HepG2 (cell line): ENCODE data around the gene ANKRD40. TPM values are rescaled to one million over a fixed set of nuclear protein-coding genes. Genes with fewer than 3 reads are reported as not detected.

Source experiments
- CREB1 ChIP-seq, 2 experiments: fragments of 450-650 bp in 1 of 2; IDR thresholded peaks; 2 replicates each; pipeline ENCODE4 v1.6.1; 2016 to 2017; ENCODE audit warnings: control low read depth in 1 of 2, mild to moderate bottlenecking in 1 of 2, missing compliant biosample characterization in 1 of 2, missing genetic modification characterization in 1 of 2
- FOXA3 ChIP-seq: IDR thresholded peaks from 2 replicates; pipeline ENCODE4 v1.6.1; 2016; ENCODE audit warnings: missing genetic modification reagents, missing compliant biosample characterization
- FOXP1 ChIP-seq, 2 experiments: fragments of 450-650 bp in 1 of 2; IDR thresholded peaks; 2 replicates each; pipeline ENCODE4 v1.6.1; 2017 to 2018; ENCODE audit warnings: antibody characterized with exemption in 1 of 2
- HMG20A ChIP-seq: IDR thresholded peaks from 2 replicates; pipeline ENCODE4 v1.6.1; 2016; ENCODE audit warnings: borderline replicate concordance
- HNF4A ChIP-seq: sonication (generic); formaldehyde crosslinking; IDR thresholded peaks from 2 replicates; pipeline ENCODE4 v1.4.0; 2020; ENCODE audit warnings: missing genetic modification reagents
- KDM5A ChIP-seq: fragments of 200-600 bp; sonication (generic); IDR thresholded peaks from 2 replicates; pipeline ENCODE4 v1.7.0; 2018; ENCODE audit warnings: antibody characterized with exemption, mild to moderate bottlenecking, low read length, borderline replicate concordance
- KMT2B ChIP-seq: IDR thresholded peaks from 2 replicates; pipeline ENCODE4 v1.6.1; 2016; ENCODE audit warnings: missing genetic modification reagents, missing compliant biosample characterization
- NFIB ChIP-seq: sonication (generic); formaldehyde crosslinking; IDR thresholded peaks from 2 replicates; pipeline ENCODE4 v1.9.0; 2021; ENCODE audit warnings: missing genetic modification reagents, mild to moderate bottlenecking, borderline replicate concordance
- PHF5A ChIP-seq: IDR thresholded peaks from one replicate; pipeline ENCODE4 v1.6.1; 2018; ENCODE audit warnings: low read depth, missing genetic modification reagents; ENCODE audit not compliant: unreplicated experiment
- PPARG ChIP-seq: conservative IDR thresholded peaks from 2 replicates; pipeline ENCODE4 v1.6.1; 2016; ENCODE audit warnings: missing biosample characterization, missing genetic modification reagents
- RFXAP ChIP-seq: sonication (generic); formaldehyde crosslinking; IDR thresholded peaks from 2 replicates; pipeline ENCODE4 v1.4.0; 2020; ENCODE audit warnings: missing genetic modification reagents, borderline replicate concordance
- SIX1 ChIP-seq: sonication (generic); formaldehyde crosslinking; IDR thresholded peaks from 2 replicates; pipeline ENCODE4 v1.4.0; 2020; ENCODE audit warnings: missing genetic modification reagents, borderline replicate concordance
- SNAPC4 ChIP-seq: sonication (generic); formaldehyde crosslinking; IDR thresholded peaks from 2 replicates; pipeline ENCODE4 v1.4.0; 2020; ENCODE audit warnings: mild to moderate bottlenecking, missing genetic modification reagents
- SP140L ChIP-seq: sonication (generic); formaldehyde crosslinking; IDR thresholded peaks from 2 replicates; pipeline ENCODE4 v1.4.0; 2020; ENCODE audit warnings: missing genetic modification reagents, borderline replicate concordance
- TCF7 ChIP-seq: sonication (generic); IDR thresholded peaks from 2 replicates; pipeline ENCODE4 v1.6.1; 2016; ENCODE audit warnings: antibody characterized with exemption, low read depth
- TFE3 ChIP-seq: IDR thresholded peaks from 2 replicates; pipeline ENCODE4 v1.6.1; 2016
- ZFP37 ChIP-seq: sonication (generic); formaldehyde crosslinking; IDR thresholded peaks from 2 replicates; pipeline ENCODE4 v1.4.0; 2020; ENCODE audit warnings: missing genetic modification reagents, borderline replicate concordance
- ZNF362 ChIP-seq: sonication (generic); formaldehyde crosslinking; IDR thresholded peaks from 2 replicates; pipeline ENCODE4 v1.4.0; 2020; ENCODE audit warnings: missing genetic modification reagents, mild to moderate bottlenecking, borderline replicate concordance
- ZNF382 ChIP-seq: sonication (generic); formaldehyde crosslinking; IDR thresholded peaks from 2 replicates; pipeline ENCODE4 v1.5.0; 2020; ENCODE audit warnings: missing genetic modification reagents, mild to moderate bottlenecking, borderline replicate concordance
- ZNF550 ChIP-seq: sonication (generic); formaldehyde crosslinking; IDR thresholded peaks from 2 replicates; pipeline ENCODE4 v1.4.0; 2020; ENCODE audit warnings: mild to moderate bottlenecking, missing genetic modification reagents, borderline replicate concordance
- ZSCAN9 ChIP-seq: IDR thresholded peaks from 2 replicates; pipeline ENCODE4 v1.6.1; 2016; ENCODE audit warnings: borderline replicate concordance
- polyA plus RNA-seq, 8 experiments: library from polyadenylated mRNA; depleted of rRNA in 3 of 8; stranded (reverse) in 7 of 8; unstranded in 1 of 8; fragments of >200 nt; fragmentation: Illumina TruSeq in 4 of 8; extraction: Trizol in 4 of 8; gene quantifications; 2 replicates each; pipeline versions ENCODE4 v1.2.1 to v1.2.3, GENCODE V29; 2011 to 2016; ENCODE audit warnings: low read depth in 4 of 8, missing spikeins in 1 of 8, mixed read lengths in 1 of 8; ENCODE audit not compliant: insufficient read depth in 1 of 8
- total RNA-seq, 5 experiments: library from RNA; depleted of rRNA; stranded (reverse); fragments of >200 nt; fragmentation: Illumina TruSeq; extraction: Trizol; gene quantifications; 2 replicates each; pipeline ENCODE4 v1.2.3, GENCODE V29; 2016; ENCODE audit warnings: low read depth in 1 of 5

The ANKRD40 gene
- total and polyA plus RNA-seq, 2 of the 13 experiments (the other 11 are each of a cell fraction or from before 2014, with no cell fraction given), result 35.0 to 46.4 TPM

- peak; percentile 66; the same call in 1 of the 2 replicates for TF ChIP-seq TFE3 (CRISPR knock-in tag)
- no peak for TF ChIP-seq FOXP1 (IDR thresholded peaks at IDR 0.05)
- TF ChIP-seq FOXP1 (CRISPR knock-in tag; IDR thresholded peaks at IDR 0.05), result peak; percentile 64
- no peak for TF ChIP-seq SNAPC4
- 0 out of 2 replicates have a peak, but pooled peaks have one; percentile 51 for TF ChIP-seq PPARG
- no peak for TF ChIP-seq ZNF382 (CRISPR knock-in tag)
- TF ChIP-seq TCF7, result peak; percentile 66
- TF ChIP-seq FOXA3 (CRISPR knock-in tag), result peak; percentile 91
- no peak for TF ChIP-seq CREB1 (IDR thresholded peaks at IDR 0.05)
- peak; percentile 48; the same call in 1 of the 2 replicates for TF ChIP-seq CREB1 (CRISPR knock-in tag; IDR thresholded peaks at IDR 0.05)
- TF ChIP-seq HNF4A (CRISPR knock-in tag), result peak; percentile 7; the same call in 1 of the 2 replicates
- peak; percentile 81; the same call in 1 of the 2 replicates for TF ChIP-seq SIX1
- peak; percentile 30; the same call in 1 of the 2 replicates for TF ChIP-seq KDM5A
- TF ChIP-seq ZFP37, result no peak
- 0 out of 2 replicates have a peak, but pooled peaks have one; percentile 22 for TF ChIP-seq KMT2B (CRISPR knock-in tag)
- TF ChIP-seq ZNF362 (CRISPR knock-in tag), result peak; percentile 94
- TF ChIP-seq ZNF550 (CRISPR knock-in tag), result no peak
- TF ChIP-seq SP140L (CRISPR knock-in tag), result no peak
- 0 out of 2 replicates have a peak, but pooled peaks have one; percentile 59 for TF ChIP-seq ZSCAN9 (CRISPR knock-in tag)
- no peak for TF ChIP-seq RFXAP (CRISPR knock-in tag)
- TF ChIP-seq PHF5A (CRISPR knock-in tag), result no peak
- TF ChIP-seq NFIB, result no peak
- TF ChIP-seq HMG20A (CRISPR knock-in tag), result peak; percentile 91
Observed at GRCh38 chr17:50693036-50693682, 14.6 kb downstream of the ANKRD40 start (continued).
